Measurements from ENCODE around the gene IL1B. TPM values are rescaled to one million over a fixed set of nuclear protein-coding genes. Genes with fewer than 3 reads are reported as not detected.

Gene IL1B
- total and polyA plus RNA-seq, 12 donors = 0.14 to 10.3 (median 0.64) TPM; not detected in 1

DNA sequence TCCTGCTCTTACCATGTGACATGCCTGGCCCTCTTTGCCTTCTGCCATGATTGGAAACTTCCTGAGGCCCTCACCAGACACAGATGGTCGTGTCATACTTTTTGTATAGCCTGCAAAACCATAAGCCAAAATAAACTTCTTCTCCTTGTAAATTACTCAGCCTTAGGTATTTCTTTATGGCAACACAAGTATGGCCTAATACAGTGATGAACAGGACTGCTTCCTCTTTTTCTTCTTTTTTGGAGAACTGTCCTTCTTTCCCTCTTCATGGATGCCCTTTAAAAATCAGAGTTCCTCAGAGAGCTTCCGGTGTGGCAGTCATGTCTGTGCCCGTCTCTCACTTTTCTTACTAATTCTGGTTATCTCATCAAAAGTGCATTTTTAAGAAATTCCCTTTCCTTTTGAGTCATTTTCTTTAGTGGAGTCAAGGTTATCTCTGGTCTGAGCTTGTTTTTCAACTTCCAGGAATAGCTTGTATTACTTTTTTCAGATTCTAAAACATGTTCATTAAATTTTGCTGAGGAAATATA, 43.1 kb downstream of the IL1B start:
- Histone ChIP-seq H3K27me3 (peaks cover 0 to 6% (median 0%) of the 10 kb centered on the region in 7 donors), H3K27ac (peak overlapping the region in 1 of 10 donors; percentile 76), H3K4me3 (no peak overlapping the region), H3K9me3 (no peaks in the 10 kb centered on the region), H3K36me3 (no peaks in the 10 kb centered on the region), H3K4me1 (peaks cover 0 to 33% (median 0%) of the 10 kb centered on the region in 9 donors)
- DNase-seq (no peak), ATAC-seq (peak in 5 of 8 donors; percentile 29 to 50 (median 33))
- WGBS, 2 donors = 65 to 76% methylated on average over 3 of the region's 3 CpGs
- TF ChIP-seq CTCF (IDR thresholded peaks at IDR 0.05) = no peak
- intact Hi-C loops (cut with DNase I) = no loop called here

- no peaks in the 10 kb centered on the region for H3K36me3 ChIP-seq
- no peak for TF ChIP-seq CTCF (IDR thresholded peaks at IDR 0.05)
- no peaks in the 10 kb centered on the region for H3K9me3 ChIP-seq
- DNase-seq = no peak
- WGBS, 2 donors = 83 to 90% methylated on average over 5 of the region's 5 CpGs
- ATAC-seq = no peak
- no peak overlapping the region for H3K4me3 ChIP-seq
- H3K27ac ChIP-seq = peak overlapping the region in 1 of 10 donors; percentile 76
- peaks cover 0 to 5% (median 0%) of the 10 kb centered on the region in 7 donors for H3K27me3 ChIP-seq
- intact Hi-C loops (cut with DNase I) = no loop called here
- H3K4me1 ChIP-seq = peaks cover 0 to 43% (median 3%) of the 10 kb centered on the region in 9 donors
Measured at GRCh38 chr2:112792419-112792818, 44.2 kb downstream of the IL1B start.

DNA sequence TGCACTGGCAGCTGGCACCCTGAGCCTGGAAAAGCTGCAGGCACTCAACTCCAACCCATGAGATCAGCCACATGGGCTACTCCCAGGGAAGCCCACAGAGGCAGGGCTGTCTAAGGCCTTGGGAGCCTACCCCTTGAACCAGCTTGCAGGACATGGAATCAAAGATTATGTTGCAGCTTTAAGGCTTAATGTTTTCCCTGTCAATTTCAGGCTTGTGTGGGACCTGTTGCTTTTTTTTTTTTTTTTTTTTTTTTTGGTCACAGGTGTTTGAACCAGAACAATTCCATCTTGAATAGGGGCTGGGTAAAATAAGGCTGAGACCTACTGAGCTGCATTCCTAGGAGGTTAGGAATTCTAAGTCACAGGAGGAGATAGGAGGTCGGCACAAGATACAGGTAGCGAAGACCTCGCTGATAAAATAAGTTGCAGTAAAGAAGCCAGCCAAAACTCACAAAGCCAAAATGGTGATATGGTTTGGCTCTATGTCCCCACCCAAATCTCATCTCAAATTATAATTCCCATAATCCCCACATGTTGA, 44.8 kb downstream of the IL1B start:
- Histone ChIP-seq H3K9me3 (no peaks in the 10 kb centered on the region), H3K4me1 (peaks cover 0 to 43% (median 3%) of the 10 kb centered on the region in 9 donors), H3K36me3 (no peaks in the 10 kb centered on the region), H3K4me3 (no peak overlapping the region), H3K27ac (no peak overlapping the region), H3K27me3 (peaks cover 0 to 3% (median 0%) of the 10 kb centered on the region in 7 donors)
- intact Hi-C loops (cut with DNase I) = no loop called here
- ATAC-seq (no peak), DNase-seq (no peak)
- no peak for TF ChIP-seq CTCF (IDR thresholded peaks at IDR 0.05)
- WGBS, 2 donors = 89 to 90% methylated on average over 3 of the region's 3 CpGs

DNA sequence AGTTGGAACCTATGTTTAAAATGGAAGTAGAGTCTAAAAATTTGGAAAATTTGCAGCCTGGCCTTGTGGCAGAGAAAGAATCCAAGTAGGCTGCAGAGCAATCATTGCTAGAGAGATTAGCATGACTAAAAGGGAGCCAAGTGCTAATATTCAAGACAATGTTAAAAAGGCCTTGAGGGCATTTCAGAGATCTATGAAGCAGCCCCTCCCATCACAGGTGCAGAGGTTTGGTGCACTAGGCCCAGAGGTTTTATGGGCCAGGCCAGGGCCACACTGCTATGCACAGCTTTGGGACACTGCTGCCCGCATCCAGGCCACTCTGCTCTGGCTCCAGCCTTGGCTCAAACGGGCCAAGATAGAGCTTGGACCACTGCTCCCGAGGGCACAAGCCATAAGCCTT, 45.6 kb downstream of the IL1B start:
- Histone ChIP-seq H3K27ac (no peak overlapping the region), H3K27me3 (no peaks in the 10 kb centered on the region), H3K4me1 (peaks cover 0 to 43% (median 3%) of the 10 kb centered on the region in 9 donors), H3K9me3 (no peaks in the 10 kb centered on the region), H3K36me3 (no peaks in the 10 kb centered on the region), H3K4me3 (no peak overlapping the region)
- intact Hi-C loops (cut with DNase I) = no loop called here
- ATAC-seq = no peak
- TF ChIP-seq CTCF (IDR thresholded peaks at IDR 0.05) = no peak
- no peak for DNase-seq
- WGBS, 2 donors = 95 to 96% methylated on average over 3 of the region's 3 CpGs
